CD14-positive monocyte (primary cell): ENCODE results near the gene APBA2. TPM values are rescaled to one million over a fixed set of nuclear protein-coding genes. Genes with fewer than 3 reads are reported as not detected.

Experiments used
- DNase-seq, 3 donors: peaks; one replicate each; pipeline ENCODE4 v3.0.0-alpha.2; 2011 to 2022
- H2AFZ ChIP-seq: 2 replicates; pipeline ENCODE4 v1.6.0; 2012; ENCODE audit warnings: mild to moderate bottlenecking, low read depth, low read length, inconsistent platforms; ENCODE audit not compliant: insufficient read depth, poor library complexity, severe bottlenecking
- H3K27ac ChIP-seq, 2 donors: 1 replicate in 1 of 2; 2 replicates in 1 of 2; pipeline ENCODE4 v1.5.1; 2012 to 2013; ENCODE audit warnings: low read length in 2 of 2, control low read depth in 1 of 2, inconsistent platforms in 1 of 2, low read depth in 1 of 2, mild to moderate bottlenecking in 1 of 2
- H3K27me3 ChIP-seq, 2 donors: one replicate each; pipeline versions ENCODE4 v1.6.0 to v1.6.1; 2011 to 2013; ENCODE audit warnings: low read length in 2 of 2; ENCODE audit not compliant: control insufficient read depth in 2 of 2, insufficient read depth in 2 of 2
- H3K36me3 ChIP-seq, 2 donors: replicated peaks in 1 of 2; 1 replicate in 1 of 2; 2 replicates in 1 of 2; pipeline versions ENCODE4 v1.5.1 to v1.6.1; 2012 to 2013; ENCODE audit warnings: low read length in 2 of 2, control low read depth in 1 of 2, inconsistent platforms in 1 of 2, mild to moderate bottlenecking in 1 of 2; ENCODE audit not compliant: insufficient read depth in 2 of 2, control insufficient read depth in 1 of 2
- H3K4me1 ChIP-seq, 2 donors: 1 replicate in 1 of 2; 2 replicates in 1 of 2; pipeline versions ENCODE4 v1.5.1 to v1.6.1; 2012 to 2013; ENCODE audit warnings: low read length in 2 of 2, control low read depth in 1 of 2, inconsistent platforms in 1 of 2, mild to moderate bottlenecking in 1 of 2, moderate library complexity in 1 of 2; ENCODE audit not compliant: insufficient read depth in 2 of 2, control insufficient read depth in 1 of 2
- H3K4me2 ChIP-seq: replicated peaks from 2 replicates; pipeline ENCODE3; 2012; ENCODE audit warnings: low read length, moderate library complexity, mild to moderate bottlenecking; ENCODE audit not compliant: poor library complexity, severe bottlenecking; ENCODE audit errors: extremely low read depth
- H3K4me3 ChIP-seq, 3 experiments: fragments of 200-600 bp in 1 of 3; sonication (generic) in 1 of 3; replicated peaks in 1 of 3; 1 replicate in 2 of 3; 2 replicates in 1 of 3; pipeline ENCODE4 v1.5.1; 2011 to 2013; ENCODE audit warnings: low read length in 3 of 3, mild to moderate bottlenecking in 3 of 3, control low read depth in 2 of 3, low read depth in 2 of 3, inconsistent platforms in 1 of 3, moderate library complexity in 1 of 3
- H3K79me2 ChIP-seq: 2 replicates; pipeline ENCODE4 v1.6.0; 2012; ENCODE audit warnings: mild to moderate bottlenecking, control low read depth, inconsistent platforms, low read length, moderate library complexity; ENCODE audit not compliant: insufficient read depth
- H3K9ac ChIP-seq: 2 replicates; pipeline ENCODE4 v1.6.0; 2017; ENCODE audit warnings: low read length, mild to moderate bottlenecking; ENCODE audit not compliant: insufficient read depth, poor library complexity, severe bottlenecking
- H3K9me3 ChIP-seq, 2 donors: replicated peaks in 1 of 2; 1 replicate in 1 of 2; 2 replicates in 1 of 2; pipeline versions ENCODE4 v1.5.1 to v1.6.1; 2012 to 2013; ENCODE audit warnings: low read length in 2 of 2, control low read depth in 1 of 2; ENCODE audit not compliant: control insufficient read depth in 1 of 2, insufficient read depth in 1 of 2
- H4K20me1 ChIP-seq: 2 replicates; pipeline ENCODE4 v1.6.0; 2012; ENCODE audit warnings: mild to moderate bottlenecking, low read length, control low read depth, moderate library complexity; ENCODE audit not compliant: insufficient read depth
- H3K27ac Mint-ChIP-seq, 7 donors: one replicate each; pipeline ENCODE4 v1.8.0; 2020; ENCODE audit warnings: mild to moderate bottlenecking in 7 of 7, mixed read lengths in 7 of 7, moderate library complexity in 6 of 7, inconsistent platforms in 2 of 7
- H3K27me3 Mint-ChIP-seq, 3 donors: one replicate each; pipeline ENCODE4 v1.8.0; 2021 to 2022; ENCODE audit warnings: low read depth in 3 of 3, mild to moderate bottlenecking in 3 of 3, mixed read lengths in 3 of 3, moderate library complexity in 3 of 3, inconsistent platforms in 1 of 3
- H3K36me3 Mint-ChIP-seq, 2 donors: one replicate each; pipeline ENCODE4 v1.8.0; 2020; ENCODE audit warnings: mixed read lengths in 2 of 2, inconsistent platforms in 1 of 2, mild to moderate bottlenecking in 1 of 2
- H3K4me1 Mint-ChIP-seq: one replicate; pipeline ENCODE4 v1.8.0; 2020; ENCODE audit warnings: mild to moderate bottlenecking, mixed read lengths
- H3K4me3 Mint-ChIP-seq, 2 donors: one replicate each; pipeline ENCODE4 v1.8.0; 2020; ENCODE audit warnings: mild to moderate bottlenecking in 2 of 2, mixed read lengths in 2 of 2, moderate library complexity in 1 of 2
- H3K9me3 Mint-ChIP-seq, 7 donors: one replicate each; pipeline ENCODE4 v1.8.0; 2020 to 2022; ENCODE audit warnings: mixed read lengths in 7 of 7, mild to moderate bottlenecking in 6 of 7, moderate library complexity in 6 of 7, inconsistent platforms in 2 of 7
- WGBS: methylation state at CpG from one replicate; pipeline ENCODE4 v1.1.5; 2013; ENCODE audit warnings: missing lambda C conversion rate; ENCODE audit not compliant: insufficient coverage; 5-methylcytosine and 5-hydroxymethylcytosine counted together
- intact Hi-C, 2 donors: fragments of 100-400 bp; cut with micrococcal nuclease; formaldehyde crosslinking; loops; one replicate each; pipeline versions ENCODE4 v1.15.0 to v1.15.1; 2023
- polyA plus RNA-seq, 3 donors: library from polyadenylated mRNA; depleted of rRNA in 1 of 3; unstranded in 2 of 3; stranded (reverse) in 1 of 3; fragments of 300-500 nt in 2 of 3; fragments of >200 nt in 1 of 3; fragmentation: Illumina TruSeq in 2 of 3; gene quantifications; 1 replicate in 2 of 3; 2 replicates in 1 of 3; pipeline ENCODE4 v1.2.3, GENCODE V29; 2012 to 2021
- TF ChIP-seq, protein P1 (sequence below): fragments of 200-600 bp; IDR thresholded peaks from one replicate; pipeline ENCODE4 v1.8.0; 2022; ENCODE audit warnings: antibody characterized with exemption, mild to moderate bottlenecking

The APBA2 gene
- polyA plus RNA-seq, 3 donors = 0.30 TPM; not detected in 2

DNA sequence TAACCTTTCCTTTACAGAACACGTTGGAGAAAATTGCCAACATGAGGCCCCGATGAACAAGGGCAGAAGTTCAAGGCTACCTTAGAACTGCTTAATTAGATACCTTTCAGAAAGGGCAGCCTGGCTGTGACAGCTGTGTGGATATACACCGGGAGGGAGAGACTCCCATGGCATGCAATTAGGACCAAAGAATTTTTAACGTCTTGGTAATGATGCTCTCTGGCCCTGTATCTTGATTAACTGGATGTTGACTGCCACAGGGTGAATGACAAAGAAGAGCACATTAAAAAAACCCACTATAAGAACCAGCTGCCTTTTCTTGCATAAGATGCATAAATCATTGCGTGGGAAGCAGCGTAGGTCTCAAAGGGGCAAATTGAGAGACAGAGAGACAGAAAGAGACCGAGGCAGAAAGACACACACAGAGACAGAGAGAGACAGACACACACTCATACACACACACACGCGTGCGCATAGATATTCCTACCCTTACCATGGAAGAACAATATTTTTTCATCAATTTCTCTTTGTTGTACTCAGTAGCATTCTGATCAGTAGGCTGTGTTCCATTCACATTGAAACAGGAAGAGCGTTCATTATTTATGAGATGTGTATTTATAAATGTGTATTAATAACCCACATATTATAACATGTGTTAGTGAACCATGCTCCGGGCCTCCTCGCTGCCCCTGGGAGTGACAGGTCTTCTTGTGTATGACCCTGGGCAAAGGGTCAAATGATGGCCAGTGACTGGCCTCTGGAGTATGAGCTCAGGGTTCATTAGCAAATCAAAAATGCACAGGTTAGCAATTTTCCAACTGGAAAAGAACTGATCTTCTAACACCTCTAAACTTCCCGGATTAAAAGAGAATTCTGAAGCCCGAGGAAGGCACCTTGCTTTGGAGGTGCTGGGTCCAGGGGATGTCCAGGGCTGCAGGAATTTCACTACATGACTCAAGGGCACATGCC, 265.0 kb downstream of the APBA2 start:
- H4K20me1 ChIP-seq = no peaks in the 10 kb centered on the region
- no peaks in the 10 kb centered on the region for H3K4me1 Mint-ChIP-seq
- no peak overlapping the region for H3K9ac ChIP-seq
- no peaks in the 10 kb centered on the region for H3K4me1 ChIP-seq
- no peaks in the 10 kb centered on the region for H3K36me3 Mint-ChIP-seq
- intact Hi-C loops = loop anchor here in 1 of 2 donors (10.0 kb wide), 1 partner anchor 64 kb away; no protein-coding TSS in a partner anchor
- H3K27me3 ChIP-seq = no peaks in the 10 kb centered on the region
- no peak overlapping the region for H3K4me3 ChIP-seq
- H3K36me3 ChIP-seq = no peaks in the 10 kb centered on the region
- no peak overlapping the region for H2AFZ ChIP-seq
- no peak overlapping the region for H3K4me3 Mint-ChIP-seq
- H3K9me3 Mint-ChIP-seq = peaks cover 0 to 7% (median 3%) of the 10 kb centered on the region in 7 donors
- no peak overlapping the region for H3K4me2 ChIP-seq
- no peak for DNase-seq
- 97% methylated on average over 6 of the region's 15 CpGs for WGBS
- H3K9me3 ChIP-seq = no peaks in the 10 kb centered on the region
- no peak overlapping the region for H3K27ac ChIP-seq
- H3K79me2 ChIP-seq = no peaks in the 10 kb centered on the region
- no peak overlapping the region for H3K27ac Mint-ChIP-seq
- peaks cover 0 to 3% (median 2%) of the 10 kb centered on the region in 3 donors for H3K27me3 Mint-ChIP-seq
- TF ChIP-seq, protein P1, sequence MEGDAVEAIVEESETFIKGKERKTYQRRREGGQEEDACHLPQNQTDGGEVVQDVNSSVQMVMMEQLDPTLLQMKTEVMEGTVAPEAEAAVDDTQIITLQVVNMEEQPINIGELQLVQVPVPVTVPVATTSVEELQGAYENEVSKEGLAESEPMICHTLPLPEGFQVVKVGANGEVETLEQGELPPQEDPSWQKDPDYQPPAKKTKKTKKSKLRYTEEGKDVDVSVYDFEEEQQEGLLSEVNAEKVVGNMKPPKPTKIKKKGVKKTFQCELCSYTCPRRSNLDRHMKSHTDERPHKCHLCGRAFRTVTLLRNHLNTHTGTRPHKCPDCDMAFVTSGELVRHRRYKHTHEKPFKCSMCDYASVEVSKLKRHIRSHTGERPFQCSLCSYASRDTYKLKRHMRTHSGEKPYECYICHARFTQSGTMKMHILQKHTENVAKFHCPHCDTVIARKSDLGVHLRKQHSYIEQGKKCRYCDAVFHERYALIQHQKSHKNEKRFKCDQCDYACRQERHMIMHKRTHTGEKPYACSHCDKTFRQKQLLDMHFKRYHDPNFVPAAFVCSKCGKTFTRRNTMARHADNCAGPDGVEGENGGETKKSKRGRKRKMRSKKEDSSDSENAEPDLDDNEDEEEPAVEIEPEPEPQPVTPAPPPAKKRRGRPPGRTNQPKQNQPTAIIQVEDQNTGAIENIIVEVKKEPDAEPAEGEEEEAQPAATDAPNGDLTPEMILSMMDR = no peak

GRCh38 chr15:29151484-29151857, 265.7 kb downstream of the APBA2 start:
- no peaks in the 10 kb centered on the region for H3K36me3 ChIP-seq
- Mint-ChIP-seq H3K9me3 (peaks cover 0 to 11% (median 5%) of the 10 kb centered on the region in 7 donors), H3K4me1 (no peaks in the 10 kb centered on the region), H3K27ac (no peak overlapping the region), H3K4me3 (no peak overlapping the region), H3K36me3 (no peaks in the 10 kb centered on the region), H3K27me3 (peaks cover 0 to 3% (median 2%) of the 10 kb centered on the region in 3 donors)
- H3K9ac ChIP-seq = no peak overlapping the region
- TF ChIP-seq, protein P1 = no peak
- H3K79me2 ChIP-seq = no peaks in the 10 kb centered on the region
- no peaks in the 10 kb centered on the region for H3K9me3 ChIP-seq
- H3K4me2 ChIP-seq = no peak overlapping the region
- no peaks in the 10 kb centered on the region for H3K4me1 ChIP-seq
- no peak overlapping the region for H2AFZ ChIP-seq
- no peak overlapping the region for H3K27ac ChIP-seq
- DNase-seq = no peak
- no peaks in the 10 kb centered on the region for H4K20me1 ChIP-seq
- no peaks in the 10 kb centered on the region for H3K27me3 ChIP-seq
- no peak overlapping the region for H3K4me3 ChIP-seq
- 93% methylated on average over 14 of the region's 14 CpGs for WGBS
- intact Hi-C loops = loop anchor here in 1 of 2 donors (10.0 kb wide), 1 partner anchor 63 kb away; no protein-coding TSS in a partner anchor
